NCI-H2227 treated with DMSO at 0.1 percent for 48 hours (cell line): ENCODE results near the gene UNC79.

Experiments
- DNase-seq: peaks from one replicate; lab custom pipeline; 2025; lab: John Stamatoyannopoulos, UW

The UNC79 gene

GRCh38 chr14:93727917-93728650, 297.3 kb downstream of the UNC79 start:
- no peak for DNase-seq

GRCh38 chr14:93728651-93729016, 297.9 kb downstream of the UNC79 start:
- no peak for DNase-seq

GRCh38 chr14:93729993-93730392, 299.3 kb downstream of the UNC79 start:
- DNase-seq, result no peak

GRCh38 chr14:93731753-93732152, 301.0 kb downstream of the UNC79 start:
- DNase-seq, result peak; percentile 39

GRCh38 chr14:93732524-93732923, 301.8 kb downstream of the UNC79 start:
- no peak for DNase-seq

GRCh38 chr14:93733231-93733630, 302.5 kb downstream of the UNC79 start:
- DNase-seq, result no peak

- no peak for DNase-seq
These were observed 302.9 kb downstream of the UNC79 start for GRCh38 chr14:93733631-93734030.

- DNase-seq, result no peak
These were observed 303.5 kb downstream of the UNC79 start for GRCh38 chr14:93734086-93734822.

GRCh38 chr14:93735206-93735605, 304.5 kb downstream of the UNC79 start:
- no peak for DNase-seq

GRCh38 chr14:93736378-93737014, 305.8 kb downstream of the UNC79 start:
- DNase-seq, result no peak

GRCh38 chr14:93737634-93738033, 306.9 kb downstream of the UNC79 start:
- DNase-seq, result peak; percentile 51

GRCh38 chr14:93741556-93742230, 311.0 kb downstream of the UNC79 start:
- no peak for DNase-seq

- no peak for DNase-seq
These were observed 312.0 kb downstream of the UNC79 start for GRCh38 chr14:93742761-93743160.

- no peak for DNase-seq
These were observed 312.7 kb downstream of the UNC79 start for GRCh38 chr14:93743270-93744060.

- no peak for DNase-seq
These were observed 313.4 kb downstream of the UNC79 start for GRCh38 chr14:93744176-93744575.

GRCh38 chr14:93744876-93745275, 314.1 kb downstream of the UNC79 start:
- no peak for DNase-seq

GRCh38 chr14:93745603-93746273, 315.0 kb downstream of the UNC79 start:
- no peak for DNase-seq

GRCh38 chr14:93747102-93747501, 316.4 kb downstream of the UNC79 start:
- DNase-seq, result no peak

GRCh38 chr14:93747560-93747959, 316.8 kb downstream of the UNC79 start:
- DNase-seq, result no peak

- DNase-seq, result no peak
These were observed 317.7 kb downstream of the UNC79 start for GRCh38 chr14:93748208-93749075.
